Heart left ventricle (tissue), 13 donors: ENCODE data around the gene HECTD2.

Experiments
- POLR2A ChIP-seq, 2 donors: fragments of 450-650 bp; IDR thresholded peaks; one replicate each; pipeline ENCODE4 v1.6.1; 2017; ENCODE audit warnings: antibody characterized with exemption in 2 of 2, mild to moderate bottlenecking in 2 of 2, moderate library complexity in 2 of 2
- TF ChIP-seq, protein P1 (sequence below), 12 donors: fragments of 200-600 bp; sonication (generic) in 4 of 12; IDR thresholded peaks; one replicate each; pipeline versions ENCODE4 v1.5.0 to v1.8.0; 2018 to 2022; ENCODE audit warnings: antibody characterized with exemption in 12 of 12, mild to moderate bottlenecking in 5 of 12
- donor health status: ischemic (EF 13 %, LVEDD 7.1; RV severe dilation, severe dysfunction).
- donor health status: DM: no; HTN: yes; CAD: no.
- donor health status: DM: no; HTN: no; CAD: no.
- donor health status: ischemic (EF 25% LVEDD 6.9; RV normal size, moderate dysfunction).
- donor health status: ischemic (EF 25% LVEDD 5.7; RV mildly dilated, moderate dysfunction).
- donor health status: ischemic (EF 35%, LVEDD 5.7; RV mildly dilated, moderate dysfunction).
- donor health status: nonischemic (EF 11% LVEDD 7.7; RV severe dilation, severe dysfunction).
- donor health status: DM: yes; HTN: yes; CAD: no.
- donor health status: PGD.
- donor health status: ischemic (EF 29% LVEDD 5.4; RV normal size, mild dysfunction).
- donor health status: nonischemic (EF 23%, LVEDD 6.1; RV moderate dilation, normal function).

DNA sequence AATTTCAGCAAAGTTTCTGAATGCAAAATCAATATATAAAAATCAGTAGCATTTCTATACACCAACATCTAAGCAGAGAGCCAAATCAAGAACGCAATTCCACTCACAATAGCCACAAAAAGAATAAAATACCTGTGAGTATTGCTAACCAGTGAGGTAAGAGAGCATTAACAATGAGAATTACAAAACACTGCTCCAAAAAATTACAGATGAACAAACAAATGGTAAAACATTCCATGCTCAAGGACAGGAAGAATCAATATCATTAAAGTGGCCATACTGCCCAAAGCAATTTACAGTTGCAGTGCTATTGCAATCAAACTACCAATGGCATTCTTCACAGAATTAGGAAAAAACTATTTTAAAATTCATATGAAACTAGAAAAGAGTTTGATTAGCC is 61.5 kb downstream of the HECTD2 start:
- TF ChIP-seq, protein P1, sequence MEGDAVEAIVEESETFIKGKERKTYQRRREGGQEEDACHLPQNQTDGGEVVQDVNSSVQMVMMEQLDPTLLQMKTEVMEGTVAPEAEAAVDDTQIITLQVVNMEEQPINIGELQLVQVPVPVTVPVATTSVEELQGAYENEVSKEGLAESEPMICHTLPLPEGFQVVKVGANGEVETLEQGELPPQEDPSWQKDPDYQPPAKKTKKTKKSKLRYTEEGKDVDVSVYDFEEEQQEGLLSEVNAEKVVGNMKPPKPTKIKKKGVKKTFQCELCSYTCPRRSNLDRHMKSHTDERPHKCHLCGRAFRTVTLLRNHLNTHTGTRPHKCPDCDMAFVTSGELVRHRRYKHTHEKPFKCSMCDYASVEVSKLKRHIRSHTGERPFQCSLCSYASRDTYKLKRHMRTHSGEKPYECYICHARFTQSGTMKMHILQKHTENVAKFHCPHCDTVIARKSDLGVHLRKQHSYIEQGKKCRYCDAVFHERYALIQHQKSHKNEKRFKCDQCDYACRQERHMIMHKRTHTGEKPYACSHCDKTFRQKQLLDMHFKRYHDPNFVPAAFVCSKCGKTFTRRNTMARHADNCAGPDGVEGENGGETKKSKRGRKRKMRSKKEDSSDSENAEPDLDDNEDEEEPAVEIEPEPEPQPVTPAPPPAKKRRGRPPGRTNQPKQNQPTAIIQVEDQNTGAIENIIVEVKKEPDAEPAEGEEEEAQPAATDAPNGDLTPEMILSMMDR (IDR thresholded peaks at IDR 0.05): no peak
- TF ChIP-seq POLR2A (IDR thresholded peaks at IDR 0.05): no peak
